K562 (cell line): ENCODE data around the gene MLN. TPM values are rescaled to one million over a fixed set of nuclear protein-coding genes. Genes with fewer than 3 reads are reported as not detected.

Experiments
- ATAC-seq: fragments of 200-7000 bp; cut with Tn5 transposase; 3 replicates; pipeline ENCODE4 v1.9.1; 2020; ENCODE audit warnings: moderate library complexity
- BruUV-seq: library from RNA; stranded (reverse); fragments of 400-500 nt; replicated peaks from 2 replicates; lab custom pipeline; 2021; lab: Mats Ljungman, UMichigan
- CTCF ChIA-PET: fragments of 300-600 bp; formaldehyde crosslinking; extraction: SDS; loops from one replicate; lab custom pipeline; 2021; ENCODE audit warnings: low intra/inter-chr PET ratio; lab: Yijun Ruan, JAX
- POLR2A ChIA-PET: fragments of 300-600, 350-650 bp; sonication (Branson Sonifier 250); formaldehyde crosslinking; extraction: SDS; loops from one replicate; lab custom pipeline; 2021; ENCODE audit warnings: antibody characterized with exemption, inconsistent platforms; lab: Yijun Ruan, JAX
- DNase-seq, 4 experiments: peaks; one replicate each; pipeline versions ENCODE4 v3.0.0 to v3.0.0-alpha.2; 2011 to 2018; ENCODE audit warnings: low spot score in 3 of 4, mixed read lengths in 3 of 4; ENCODE audit errors: extremely low read depth in 1 of 4
- FAIRE-seq: peaks from 2 replicates; lab custom pipeline; 2011; peaks lifted over from hg19 to GRCh38; lab: Jason Lieb, UNC
- H2AFZ ChIP-seq: 2 replicates; pipeline ENCODE4 v1.6.0; 2011; ENCODE audit warnings: low read depth, low read length, control low read depth, inconsistent platforms
- H3K27ac ChIP-seq: fragments of 200-600 bp; 3 replicates; pipeline ENCODE4 v1.8.0; 2011; ENCODE audit warnings: low read depth, mild to moderate bottlenecking, control low read depth, inconsistent platforms, low read length, moderate library complexity, mixed read lengths; ENCODE audit errors: extremely low read depth
- H3K27me3 ChIP-seq, 2 experiments: fragments of 300-600 bp in 1 of 2; 2 replicates in 1 of 2; 3 replicates in 1 of 2; pipeline versions ENCODE4 v1.6.0 to v1.8.0; 2011; ENCODE audit warnings: inconsistent platforms in 2 of 2, low read length in 2 of 2, mild to moderate bottlenecking in 1 of 2, mixed read lengths in 1 of 2, moderate library complexity in 1 of 2; ENCODE audit not compliant: control insufficient read depth in 2 of 2, insufficient read depth in 2 of 2
- H3K36me3 ChIP-seq: fragments of 300-600 bp; 3 replicates; pipeline ENCODE4 v1.8.0; 2011; ENCODE audit warnings: mild to moderate bottlenecking, low read length, inconsistent platforms; ENCODE audit not compliant: control insufficient read depth, insufficient read depth
- H3K4me1 ChIP-seq, 2 experiments: fragments of 200-600 bp in 1 of 2; replicated peaks in 1 of 2; 2 replicates in 1 of 2; 3 replicates in 1 of 2; pipeline versions ENCODE4 v1.5.1 to v1.8.0; 2011; ENCODE audit warnings: inconsistent platforms in 2 of 2, low read length in 2 of 2, mild to moderate bottlenecking in 1 of 2, mixed read lengths in 1 of 2, moderate library complexity in 1 of 2; ENCODE audit not compliant: control insufficient read depth in 2 of 2, insufficient read depth in 2 of 2
- H3K4me2 ChIP-seq: 2 replicates; pipeline ENCODE4 v1.6.1; 2011; ENCODE audit warnings: low read length, control low read depth, inconsistent platforms, mixed read lengths; ENCODE audit not compliant: insufficient read depth
- H3K4me3 ChIP-seq: fragments of 200-600 bp; sonication (generic), shearing (Covaris generic); 2 replicates; pipeline ENCODE4 v1.5.1; 2016; ENCODE audit warnings: control low read depth, inconsistent platforms
- H3K79me2 ChIP-seq: fragments of 200-600 bp; 3 replicates; pipeline ENCODE4 v1.8.0; 2011; ENCODE audit warnings: low read length, inconsistent platforms; ENCODE audit not compliant: control insufficient read depth, insufficient read depth
- H3K9ac ChIP-seq, 2 experiments: 2 replicates each; pipeline versions ENCODE4 v1.6.0 to v1.6.1; 2011; ENCODE audit warnings: low read depth in 2 of 2, low read length in 2 of 2, control low read depth in 1 of 2, inconsistent platforms in 1 of 2, mild to moderate bottlenecking in 1 of 2, mixed read lengths in 1 of 2; ENCODE audit not compliant: insufficient read depth in 1 of 2
- H3K9me1 ChIP-seq: one replicate; pipeline ENCODE4 v1.6.0; 2011; ENCODE audit warnings: inconsistent platforms, mild to moderate bottlenecking, low read length, moderate library complexity; ENCODE audit not compliant: control insufficient read depth, insufficient read depth
- H3K9me3 ChIP-seq: replicated peaks from 2 replicates; pipeline ENCODE4 v1.5.1; 2011; ENCODE audit warnings: low read depth, low read length, inconsistent platforms; ENCODE audit not compliant: control insufficient read depth, insufficient read depth
- H4K20me1 ChIP-seq: replicated peaks from 2 replicates; pipeline ENCODE4 v1.6.1; 2011; ENCODE audit warnings: low read length, inconsistent platforms, mixed read lengths; ENCODE audit not compliant: control insufficient read depth, insufficient read depth
- CBX5 ChIP-seq: IDR thresholded peaks from 2 replicates; pipeline ENCODE4 v1.6.1; 2014; ENCODE audit warnings: low read depth, borderline replicate concordance
- CCNT2 ChIP-seq: IDR thresholded peaks from 2 replicates; pipeline ENCODE4 v1.6.1; 2011; ENCODE audit warnings: borderline replicate concordance, low read depth, mild to moderate bottlenecking, moderate library complexity, mixed read lengths, low read length; ENCODE audit not compliant: insufficient read length; ENCODE audit errors: extremely low read depth
- ELF1 ChIP-seq: fragments of 200-800 bp; sonication (Bioruptor generic); IDR thresholded peaks from 2 replicates; pipeline ENCODE4 v1.6.1; 2016; ENCODE audit warnings: missing genetic modification characterization, missing compliant biosample characterization
- EWSR1 ChIP-seq: fragments of 450-650 bp; IDR thresholded peaks from 2 replicates; pipeline ENCODE4 v1.6.1; 2018; ENCODE audit warnings: borderline replicate concordance, mild to moderate bottlenecking, low read depth, moderate library complexity; ENCODE audit not compliant: partially characterized antibody
- GABPB1 ChIP-seq: sonication (generic); formaldehyde crosslinking; IDR thresholded peaks from 2 replicates; pipeline ENCODE4 v1.8.0; 2022; ENCODE audit warnings: mild to moderate bottlenecking, missing genetic modification reagents
- HMG20A ChIP-seq: fragments of 450-650 bp; formaldehyde crosslinking; conservative IDR thresholded peaks from 2 replicates; pipeline ENCODE4 v1.4.0; 2020; ENCODE audit warnings: mild to moderate bottlenecking, mixed read lengths
- ILF3 ChIP-seq: fragments of 450-650 bp; IDR thresholded peaks from 2 replicates; pipeline ENCODE4 v1.6.1; 2018; ENCODE audit warnings: antibody characterized with exemption, mild to moderate bottlenecking, moderate library complexity, borderline replicate concordance
- KLF6 ChIP-seq: fragments of 250-450 bp; sonication (Bioruptor Pico); IDR thresholded peaks from 2 replicates; pipeline ENCODE4 v1.4.0; 2020; ENCODE audit warnings: mild to moderate bottlenecking, moderate library complexity, borderline replicate concordance
- MBD2 ChIP-seq: sonication (generic); IDR thresholded peaks from 2 replicates; pipeline ENCODE4 v1.6.1; 2016; ENCODE audit warnings: low read depth, borderline replicate concordance
- WGBS: fragments of 100-300 bp; shearing (Covaris generic); methylation state at CpG from one replicate; pipeline ENCODE4 v1.1.6; 2016; ENCODE audit warnings: low coverage, mixed read lengths; ENCODE audit not compliant: insufficient coverage; ENCODE audit errors: missing lambda C conversion rate; 5-methylcytosine and 5-hydroxymethylcytosine counted together
- in situ Hi-C: fragments of 300-500 bp; cut with MboI; formaldehyde crosslinking; loops from 4 replicates; pipeline ENCODE4 v1.15.0; 2018; ENCODE audit warnings: inconsistent platforms, mixed read lengths
- intact Hi-C: fragments of 100-400 bp; cut with micrococcal nuclease; formaldehyde crosslinking; loops from 2 replicates; pipeline ENCODE4 v1.14.2; 2022
- polyA plus RNA-seq, 8 experiments: library from polyadenylated mRNA; depleted of rRNA in 4 of 8; stranded (reverse) in 5 of 8; unstranded in 3 of 8; fragments of >200 nt; fragmentation: Nextera tagmentation in 2 of 8; fragmentation: Illumina TruSeq in 1 of 8; extraction: Ambion mirVana in 2 of 8; extraction: Trizol in 1 of 8; gene quantifications; 2 replicates each; pipeline versions ENCODE4 v1.2.1 to v1.2.3, GENCODE V29; 2011 to 2014; ENCODE audit warnings: inconsistent platforms in 1 of 8, missing spikeins in 1 of 8
- total RNA-seq, 7 experiments: library from RNA; depleted of rRNA in 6 of 7; stranded (reverse); fragments of >200 nt in 6 of 7; fragmentation: Illumina TruSeq in 2 of 7; extraction: Trizol in 2 of 7; gene quantifications; 2 replicates each; pipeline versions ENCODE4 v1.2.1 to v1.2.3, GENCODE V29; 2011 to 2021; ENCODE audit warnings: low replicate concordance in 1 of 7
- TF ChIP-seq, protein P1 (sequence below): fragments of 250-450 bp; sonication (Bioruptor Pico); IDR thresholded peaks from 2 replicates; pipeline ENCODE4 v1.8.0; 2021; ENCODE audit warnings: borderline replicate concordance, mild to moderate bottlenecking, moderate library complexity; ENCODE audit not compliant: poor library complexity, severe bottlenecking
- TF ChIP-seq, protein P2 (sequence below): fragments of 450-650 bp; IDR thresholded peaks from 2 replicates; pipeline ENCODE4 v1.6.1; 2016; ENCODE audit warnings: mild to moderate bottlenecking, moderate library complexity

MLN gene
- total and polyA plus RNA-seq, 9 of the 15 experiments (the other 6 are each of a cell fraction or from before 2014, with no cell fraction given), result not detected

DNA sequence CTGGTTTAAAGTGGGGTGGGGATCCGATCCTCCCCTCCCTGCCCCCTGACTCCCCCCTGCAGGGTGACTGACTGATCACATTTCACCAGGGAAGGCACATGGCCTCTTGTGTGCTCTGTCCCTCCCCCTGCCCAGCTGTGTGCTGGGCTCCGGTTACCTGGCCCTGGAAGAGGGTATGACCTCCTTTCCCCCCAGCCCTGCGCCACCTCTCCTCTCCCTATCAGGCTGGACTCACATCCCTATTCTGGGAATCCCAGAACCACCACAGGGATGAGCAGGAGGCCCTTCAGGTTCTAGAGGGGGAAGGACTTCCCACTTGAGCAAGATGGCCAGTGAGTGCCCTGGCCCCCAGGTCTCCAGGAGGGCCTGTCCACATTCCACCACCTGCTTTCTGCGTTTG lies 55.0 kb downstream of the MLN start:
- Histone ChIP-seq H3K4me1 (peaks cover 2 to 13% of the 10 kb centered on the region in 2 experiments; a peak in 3 of 5 replicates), H3K9ac (no peak overlapping the region), H4K20me1 (peaks cover 15% of the 10 kb centered on the region; the same call in 1 of the 2 replicates), H3K4me2 (no peak overlapping the region), H3K9me1 (peaks cover 5% of the 10 kb centered on the region), H3K36me3 (no peaks in the 10 kb centered on the region), H2AFZ (no peak overlapping the region), H3K4me3 (no peak overlapping the region), H3K27me3 (peaks cover 26 to 70% of the 10 kb centered on the region in 2 experiments; a peak in 4 of 5 replicates), H3K27ac (no peak overlapping the region), H3K9me3 (no peaks in the 10 kb centered on the region), H3K79me2 (no peaks in the 10 kb centered on the region)
- ATAC-seq, result no peak
- intact Hi-C loops (no loop called here), in situ Hi-C loops (no loop called here)
- CTCF ChIA-PET, result no interaction called here
- 2% methylated on average over 4 of the region's 4 CpGs for WGBS
- no peak for FAIRE-seq
- POLR2A ChIA-PET, result interaction anchor here (0.6 kb wide), 1 partner anchor 1103 kb away, joined by 4 read pairs; no protein-coding TSS in a partner anchor
- BruUV-seq, result no TSS peak
- DNase-seq, result no peak
- TF ChIP-seq, protein P1, sequence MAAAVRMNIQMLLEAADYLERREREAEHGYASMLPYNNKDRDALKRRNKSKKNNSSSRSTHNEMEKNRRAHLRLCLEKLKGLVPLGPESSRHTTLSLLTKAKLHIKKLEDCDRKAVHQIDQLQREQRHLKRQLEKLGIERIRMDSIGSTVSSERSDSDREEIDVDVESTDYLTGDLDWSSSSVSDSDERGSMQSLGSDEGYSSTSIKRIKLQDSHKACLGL (CRISPR knock-in tag), result no peak
- no peak for TF ChIP-seq GABPB1 (CRISPR knock-in tag)
- no peak for TF ChIP-seq EWSR1
- TF ChIP-seq MBD2, result no peak
- no peak for TF ChIP-seq KLF6 (CRISPR knock-in tag)
- no peak for TF ChIP-seq ILF3
- no peak for TF ChIP-seq CBX5
- no peak for TF ChIP-seq CCNT2
- TF ChIP-seq, protein P2, sequence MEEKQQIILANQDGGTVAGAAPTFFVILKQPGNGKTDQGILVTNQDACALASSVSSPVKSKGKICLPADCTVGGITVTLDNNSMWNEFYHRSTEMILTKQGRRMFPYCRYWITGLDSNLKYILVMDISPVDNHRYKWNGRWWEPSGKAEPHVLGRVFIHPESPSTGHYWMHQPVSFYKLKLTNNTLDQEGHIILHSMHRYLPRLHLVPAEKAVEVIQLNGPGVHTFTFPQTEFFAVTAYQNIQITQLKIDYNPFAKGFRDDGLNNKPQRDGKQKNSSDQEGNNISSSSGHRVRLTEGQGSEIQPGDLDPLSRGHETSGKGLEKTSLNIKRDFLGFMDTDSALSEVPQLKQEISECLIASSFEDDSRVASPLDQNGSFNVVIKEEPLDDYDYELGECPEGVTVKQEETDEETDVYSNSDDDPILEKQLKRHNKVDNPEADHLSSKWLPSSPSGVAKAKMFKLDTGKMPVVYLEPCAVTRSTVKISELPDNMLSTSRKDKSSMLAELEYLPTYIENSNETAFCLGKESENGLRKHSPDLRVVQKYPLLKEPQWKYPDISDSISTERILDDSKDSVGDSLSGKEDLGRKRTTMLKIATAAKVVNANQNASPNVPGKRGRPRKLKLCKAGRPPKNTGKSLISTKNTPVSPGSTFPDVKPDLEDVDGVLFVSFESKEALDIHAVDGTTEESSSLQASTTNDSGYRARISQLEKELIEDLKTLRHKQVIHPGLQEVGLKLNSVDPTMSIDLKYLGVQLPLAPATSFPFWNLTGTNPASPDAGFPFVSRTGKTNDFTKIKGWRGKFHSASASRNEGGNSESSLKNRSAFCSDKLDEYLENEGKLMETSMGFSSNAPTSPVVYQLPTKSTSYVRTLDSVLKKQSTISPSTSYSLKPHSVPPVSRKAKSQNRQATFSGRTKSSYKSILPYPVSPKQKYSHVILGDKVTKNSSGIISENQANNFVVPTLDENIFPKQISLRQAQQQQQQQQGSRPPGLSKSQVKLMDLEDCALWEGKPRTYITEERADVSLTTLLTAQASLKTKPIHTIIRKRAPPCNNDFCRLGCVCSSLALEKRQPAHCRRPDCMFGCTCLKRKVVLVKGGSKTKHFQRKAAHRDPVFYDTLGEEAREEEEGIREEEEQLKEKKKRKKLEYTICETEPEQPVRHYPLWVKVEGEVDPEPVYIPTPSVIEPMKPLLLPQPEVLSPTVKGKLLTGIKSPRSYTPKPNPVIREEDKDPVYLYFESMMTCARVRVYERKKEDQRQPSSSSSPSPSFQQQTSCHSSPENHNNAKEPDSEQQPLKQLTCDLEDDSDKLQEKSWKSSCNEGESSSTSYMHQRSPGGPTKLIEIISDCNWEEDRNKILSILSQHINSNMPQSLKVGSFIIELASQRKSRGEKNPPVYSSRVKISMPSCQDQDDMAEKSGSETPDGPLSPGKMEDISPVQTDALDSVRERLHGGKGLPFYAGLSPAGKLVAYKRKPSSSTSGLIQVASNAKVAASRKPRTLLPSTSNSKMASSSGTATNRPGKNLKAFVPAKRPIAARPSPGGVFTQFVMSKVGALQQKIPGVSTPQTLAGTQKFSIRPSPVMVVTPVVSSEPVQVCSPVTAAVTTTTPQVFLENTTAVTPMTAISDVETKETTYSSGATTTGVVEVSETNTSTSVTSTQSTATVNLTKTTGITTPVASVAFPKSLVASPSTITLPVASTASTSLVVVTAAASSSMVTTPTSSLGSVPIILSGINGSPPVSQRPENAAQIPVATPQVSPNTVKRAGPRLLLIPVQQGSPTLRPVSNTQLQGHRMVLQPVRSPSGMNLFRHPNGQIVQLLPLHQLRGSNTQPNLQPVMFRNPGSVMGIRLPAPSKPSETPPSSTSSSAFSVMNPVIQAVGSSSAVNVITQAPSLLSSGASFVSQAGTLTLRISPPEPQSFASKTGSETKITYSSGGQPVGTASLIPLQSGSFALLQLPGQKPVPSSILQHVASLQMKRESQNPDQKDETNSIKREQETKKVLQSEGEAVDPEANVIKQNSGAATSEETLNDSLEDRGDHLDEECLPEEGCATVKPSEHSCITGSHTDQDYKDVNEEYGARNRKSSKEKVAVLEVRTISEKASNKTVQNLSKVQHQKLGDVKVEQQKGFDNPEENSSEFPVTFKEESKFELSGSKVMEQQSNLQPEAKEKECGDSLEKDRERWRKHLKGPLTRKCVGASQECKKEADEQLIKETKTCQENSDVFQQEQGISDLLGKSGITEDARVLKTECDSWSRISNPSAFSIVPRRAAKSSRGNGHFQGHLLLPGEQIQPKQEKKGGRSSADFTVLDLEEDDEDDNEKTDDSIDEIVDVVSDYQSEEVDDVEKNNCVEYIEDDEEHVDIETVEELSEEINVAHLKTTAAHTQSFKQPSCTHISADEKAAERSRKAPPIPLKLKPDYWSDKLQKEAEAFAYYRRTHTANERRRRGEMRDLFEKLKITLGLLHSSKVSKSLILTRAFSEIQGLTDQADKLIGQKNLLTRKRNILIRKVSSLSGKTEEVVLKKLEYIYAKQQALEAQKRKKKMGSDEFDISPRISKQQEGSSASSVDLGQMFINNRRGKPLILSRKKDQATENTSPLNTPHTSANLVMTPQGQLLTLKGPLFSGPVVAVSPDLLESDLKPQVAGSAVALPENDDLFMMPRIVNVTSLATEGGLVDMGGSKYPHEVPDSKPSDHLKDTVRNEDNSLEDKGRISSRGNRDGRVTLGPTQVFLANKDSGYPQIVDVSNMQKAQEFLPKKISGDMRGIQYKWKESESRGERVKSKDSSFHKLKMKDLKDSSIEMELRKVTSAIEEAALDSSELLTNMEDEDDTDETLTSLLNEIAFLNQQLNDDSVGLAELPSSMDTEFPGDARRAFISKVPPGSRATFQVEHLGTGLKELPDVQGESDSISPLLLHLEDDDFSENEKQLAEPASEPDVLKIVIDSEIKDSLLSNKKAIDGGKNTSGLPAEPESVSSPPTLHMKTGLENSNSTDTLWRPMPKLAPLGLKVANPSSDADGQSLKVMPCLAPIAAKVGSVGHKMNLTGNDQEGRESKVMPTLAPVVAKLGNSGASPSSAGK, result no peak
- no peak for TF ChIP-seq HMG20A
- no peak for TF ChIP-seq ELF1 (tag)
